ENCODE measurements around the gene PRDM16. TPM values are rescaled to one million over a fixed set of nuclear protein-coding genes. Genes with fewer than 3 reads are reported as not detected.

Gene PRDM16
- total and polyA plus RNA-seq, 4 donors, result 0.05 to 0.67 (median 0.19) TPM

GRCh38 chr1:3028531-3029282 is 40.3 kb upstream of the PRDM16 start:
- no peaks in the 10 kb centered on the region for H3K9me3 ChIP-seq (ENCODE audit: control insufficient read depth in 4 of 4, low read length in 3 of 4)
- H3K9ac ChIP-seq (ENCODE audit: low read depth in 1 of 2, low read length in 2 of 2), result no peak overlapping the region
- H3K27ac ChIP-seq (ENCODE audit: low read depth in 1 of 2, low read length in 2 of 2), result no peak overlapping the region
- H3K4me3 ChIP-seq (ENCODE audit: low read depth in 1 of 3, low read length in 3 of 3), result no peak overlapping the region
- no peaks in the 10 kb centered on the region for H3K4me1 ChIP-seq (ENCODE audit: control insufficient read depth in 4 of 4, insufficient read depth in 4 of 4, low read length in 3 of 4)
- DNase-seq (ENCODE audit: low spot score), result no peak
- peaks cover 0 to 4% (median 0%) of the 10 kb centered on the region in 4 donors for H3K27me3 ChIP-seq (ENCODE audit: control insufficient read depth in 4 of 4, insufficient read depth in 4 of 4, low read length in 3 of 4)
- WGBS, result 48% methylated on average over 32 of the region's 32 CpGs
- no peaks in the 10 kb centered on the region for H3K36me3 ChIP-seq (ENCODE audit: control insufficient read depth in 4 of 4, insufficient read depth in 3 of 4, low read depth in 1 of 4, low read length in 3 of 4)
- TF ChIP-seq FOXA1 (IDR thresholded peaks at IDR 0.05) (no peak), JUND (IDR thresholded peaks at IDR 0.05) (no peak), GABPA (IDR thresholded peaks at IDR 0.05 in 1 of 2, conservative IDR thresholded peaks at IDR 0.05 in 1 of 2) (no peak), RXRA (IDR thresholded peaks at IDR 0.05) (no peak), NR2F2 (IDR thresholded peaks at IDR 0.05) (no peak), SP1 (IDR thresholded peaks at IDR 0.05) (no peak), EGR1 (IDR thresholded peaks at IDR 0.05; ENCODE audit: low read depth in 2 of 2) (no peak), HNF4G (IDR thresholded peaks at IDR 0.05) (no peak), RAD21 (IDR thresholded peaks at IDR 0.05) (no peak), ATF3 (IDR thresholded peaks at IDR 0.05) (no peak), ZBTB33 (IDR thresholded peaks at IDR 0.05) (no peak), YY1 (IDR thresholded peaks at IDR 0.05) (no peak), REST (IDR thresholded peaks at IDR 0.05) (no peak), CTCF (IDR thresholded peaks at IDR 0.05; ENCODE audit: low read depth, low read length, missing input control) (no peak), FOXA2 (IDR thresholded peaks at IDR 0.05) (no peak), HNF4A (conservative IDR thresholded peaks at IDR 0.05) (no peak), TAF1 (conservative IDR thresholded peaks at IDR 0.05) (no peak), MAX (IDR thresholded peaks at IDR 0.05) (no peak)
